ENCODE measurements around the gene EHBP1L1.
A peak's percentile ranks its signal among the peaks of the same experiment; 100 is the strongest.

Gene EHBP1L1

GRCh38 chr11:65616575-65617001 is 40.7 kb downstream of the EHBP1L1 start:
- no peak for DNase-seq

GRCh38 chr11:65617136-65617850 is 41.4 kb downstream of the EHBP1L1 start:
- no peak for DNase-seq

- no peak for DNase-seq
Measured at GRCh38 chr11:65617990-65618751, 42.3 kb downstream of the EHBP1L1 start.

- no peak for DNase-seq
Measured at GRCh38 chr11:65618763-65619162, 42.9 kb downstream of the EHBP1L1 start.

GRCh38 chr11:65619281-65619928 is 43.6 kb downstream of the EHBP1L1 start:
- no peak for DNase-seq

GRCh38 chr11:65620666-65621065 is 44.8 kb downstream of the EHBP1L1 start:
- no peak for DNase-seq

- DNase-seq, result no peak
Measured at GRCh38 chr11:65621460-65621859, 45.6 kb downstream of the EHBP1L1 start.

- no peak for DNase-seq
Measured at GRCh38 chr11:65622011-65622410, 46.2 kb downstream of the EHBP1L1 start.

GRCh38 chr11:65623177-65623576 is 47.3 kb downstream of the EHBP1L1 start:
- no peak for DNase-seq

GRCh38 chr11:65623852-65624616 is 48.2 kb downstream of the EHBP1L1 start:
- no peak for DNase-seq

- no peak for DNase-seq
Measured at GRCh38 chr11:65624931-65625627, 49.2 kb downstream of the EHBP1L1 start.

- DNase-seq, result peak in 13 of 14 donors; percentile 19 to 79 (median 48)
Measured at GRCh38 chr11:65625628-65626342, 49.9 kb downstream of the EHBP1L1 start.

GRCh38 chr11:65627202-65627601 is 51.3 kb downstream of the EHBP1L1 start:
- DNase-seq, result no peak

GRCh38 chr11:65629579-65629978 is 53.7 kb downstream of the EHBP1L1 start:
- DNase-seq, result no peak

- DNase-seq, result no peak
Measured at GRCh38 chr11:65630215-65630614, 54.4 kb downstream of the EHBP1L1 start.

GRCh38 chr11:65633390-65634108 is 57.7 kb downstream of the EHBP1L1 start:
- DNase-seq, result no peak

- DNase-seq, result no peak
Measured at GRCh38 chr11:65634109-65634436, 58.2 kb downstream of the EHBP1L1 start.

- DNase-seq, result no peak
Measured at GRCh38 chr11:65634440-65634839, 58.6 kb downstream of the EHBP1L1 start.

- DNase-seq, result no peak
Measured at GRCh38 chr11:65634905-65635731, 59.3 kb downstream of the EHBP1L1 start.
